Keratinocyte (primary cell): Measurements from ENCODE around the gene AHRR. TPM values are rescaled to one million over a fixed set of nuclear protein-coding genes. Genes with fewer than 3 reads are reported as not detected.

Experiments used
- DNase-seq: peaks from one replicate; pipeline ENCODE4 v3.0.0-alpha.2; 2011; ENCODE audit warnings: low read depth, missing footprints, low spot score
- FAIRE-seq: peaks from 2 replicates; lab custom pipeline; 2011; peaks lifted over from hg19 to GRCh38; lab: Jason Lieb, UNC
- H2AFZ ChIP-seq: 2 replicates; pipeline ENCODE4 v1.6.0; 2012; ENCODE audit warnings: low read length, control low read depth, inconsistent platforms; ENCODE audit not compliant: control insufficient read depth
- H3K27ac ChIP-seq: 2 replicates; pipeline ENCODE4 v1.5.1; 2011; ENCODE audit warnings: low read length; ENCODE audit not compliant: control insufficient read depth, insufficient read depth
- H3K27me3 ChIP-seq: 3 replicates; pipeline ENCODE4 v1.6.0; 2011; ENCODE audit warnings: low read length; ENCODE audit not compliant: control insufficient read depth, insufficient read depth; ENCODE audit errors: extremely low read depth
- H3K36me3 ChIP-seq, 2 experiments: 2 replicates in 1 of 2; 3 replicates in 1 of 2; pipeline ENCODE4 v1.5.1; 2011; ENCODE audit warnings: low read length in 2 of 2, mild to moderate bottlenecking in 1 of 2; ENCODE audit not compliant: control insufficient read depth in 2 of 2, insufficient read depth in 2 of 2; ENCODE audit errors: extremely low read depth in 1 of 2
- H3K4me1 ChIP-seq: 3 replicates; pipeline ENCODE4 v1.5.1; 2011; ENCODE audit warnings: low read length; ENCODE audit not compliant: control insufficient read depth, insufficient read depth; ENCODE audit errors: extremely low read depth
- H3K4me2 ChIP-seq: 3 replicates; pipeline ENCODE4 v1.6.0; 2011; ENCODE audit warnings: low read depth, low read length; ENCODE audit not compliant: control insufficient read depth, insufficient read depth; ENCODE audit errors: extremely low read depth
- H3K4me3 ChIP-seq, 3 experiments: fragments of 200-600 bp in 1 of 3; sonication (generic) in 1 of 3; 2 replicates in 2 of 3; 3 replicates in 1 of 3; pipeline ENCODE4 v1.5.1; 2011 to 2016; ENCODE audit warnings: low read length in 3 of 3, mild to moderate bottlenecking in 3 of 3, control low read depth in 2 of 3, inconsistent platforms in 1 of 3, low read depth in 1 of 3, mixed read lengths in 1 of 3, mixed run types in 1 of 3, moderate library complexity in 1 of 3; ENCODE audit not compliant: control insufficient read depth in 2 of 3, insufficient read depth in 2 of 3; ENCODE audit errors: extremely low read depth in 1 of 3
- H3K79me2 ChIP-seq: 2 replicates; pipeline ENCODE4 v1.6.0; 2012; ENCODE audit warnings: low read length; ENCODE audit not compliant: control insufficient read depth, insufficient read depth
- H3K9ac ChIP-seq: 3 replicates; pipeline ENCODE4 v1.6.0; 2011; ENCODE audit warnings: low read length; ENCODE audit not compliant: control insufficient read depth, insufficient read depth; ENCODE audit errors: extremely low read depth
- H3K9me1 ChIP-seq: 3 replicates; pipeline ENCODE4 v1.6.0; 2011; ENCODE audit warnings: low read length; ENCODE audit not compliant: control insufficient read depth, insufficient read depth; ENCODE audit errors: extremely low read depth
- H3K9me3 ChIP-seq: 2 replicates; pipeline ENCODE4 v1.5.1; 2012; ENCODE audit warnings: low read depth, low read length; ENCODE audit not compliant: control insufficient read depth
- H4K20me1 ChIP-seq: 3 replicates; pipeline ENCODE4 v1.6.0; 2011; ENCODE audit warnings: low read length; ENCODE audit not compliant: control insufficient read depth, insufficient read depth; ENCODE audit errors: extremely low read depth
- EZH2 ChIP-seq: IDR thresholded peaks from one replicate; pipeline ENCODE4 v1.6.1; 2012; ENCODE audit warnings: inconsistent platforms, mild to moderate bottlenecking, low read length, moderate library complexity
- dilution Hi-C: fragments of 300-500 bp; cut with MboI; formaldehyde crosslinking; loops from one replicate; pipeline ENCODE4 v1.7.0; 2020; ENCODE audit warnings: low sequenced_read_pairs; ENCODE audit not compliant: extremely low pct_ligation_motif_present
- polyA plus RNA-seq, 5 experiments: library from polyadenylated mRNA; depleted of rRNA in 3 of 5; stranded (reverse) in 3 of 5; stranded (forward) in 1 of 5; unstranded in 1 of 5; fragments of >200 nt; gene quantifications; 1 replicate in 1 of 5; 2 replicates in 3 of 5; 3 replicates in 1 of 5; pipeline versions ENCODE4 v1.2.1 to v1.2.3, GENCODE V29; 2011 to 2012; ENCODE audit warnings: missing spikeins in 2 of 5, low read depth in 1 of 5, low replicate concordance in 1 of 5
- TF ChIP-seq, protein P1 (sequence below), 3 experiments: IDR thresholded peaks in 1 of 3; conservative IDR thresholded peaks in 1 of 3; optimal IDR thresholded peaks in 1 of 3; 2 replicates in 2 of 3; 3 replicates in 1 of 3; pipeline versions ENCODE3 to v1.5.1; 2011; ENCODE audit warnings: low read length in 3 of 3, mild to moderate bottlenecking in 3 of 3, moderate library complexity in 2 of 3, control low read depth in 1 of 3, inconsistent platforms in 1 of 3; ENCODE audit not compliant: insufficient read depth in 2 of 3; ENCODE audit errors: extremely low read depth in 1 of 3

The AHRR gene
- polyA plus RNA-seq, 1 donor (not counting 4 experiments of a cell fraction or from before 2014, with no cell fraction given) = 0.24 TPM

DNA sequence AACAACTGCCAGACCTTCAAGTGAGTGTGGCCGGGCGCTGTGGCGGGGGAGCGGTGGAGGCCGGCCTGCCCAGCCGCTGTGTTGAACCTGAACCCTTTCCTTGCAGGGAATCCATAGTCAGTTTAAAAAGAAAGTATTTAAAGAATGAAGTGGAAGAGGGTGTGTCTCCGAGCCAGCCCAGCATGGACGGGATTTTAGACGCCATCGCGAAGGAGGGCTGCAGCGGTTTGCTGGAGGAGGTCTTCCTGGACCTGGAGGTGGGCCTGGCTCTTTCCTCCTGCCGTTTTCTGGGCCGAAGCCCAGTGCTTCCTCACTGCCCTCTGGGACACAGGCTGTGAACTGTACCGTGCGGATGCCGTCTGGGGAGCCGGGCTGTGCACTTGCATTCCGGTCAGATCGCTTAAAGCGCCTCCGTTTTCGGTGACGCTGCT, 140.6 kb downstream of the AHRR start:
- Histone ChIP-seq H2AFZ (no peak overlapping the region), H3K27ac (no peak overlapping the region), H3K4me3 (no peak overlapping the region), H3K9ac (no peak overlapping the region), H3K4me2 (no peak overlapping the region), H3K9me3 (no peaks in the 10 kb centered on the region), H4K20me1 (no peaks in the 10 kb centered on the region), H3K79me2 (peaks cover 15% of the 10 kb centered on the region), H3K9me1 (peaks cover 2% of the 10 kb centered on the region), H3K4me1 (peaks cover 23% of the 10 kb centered on the region), H3K36me3 (peaks cover 19 to 35% of the 10 kb centered on the region in 2 experiments), H3K27me3 (no peaks in the 10 kb centered on the region)
- DNase-seq (no peak), FAIRE-seq (no peak)
- dilution Hi-C loops = no loop called here
- no peak for TF ChIP-seq EZH2
- TF ChIP-seq, protein P1, sequence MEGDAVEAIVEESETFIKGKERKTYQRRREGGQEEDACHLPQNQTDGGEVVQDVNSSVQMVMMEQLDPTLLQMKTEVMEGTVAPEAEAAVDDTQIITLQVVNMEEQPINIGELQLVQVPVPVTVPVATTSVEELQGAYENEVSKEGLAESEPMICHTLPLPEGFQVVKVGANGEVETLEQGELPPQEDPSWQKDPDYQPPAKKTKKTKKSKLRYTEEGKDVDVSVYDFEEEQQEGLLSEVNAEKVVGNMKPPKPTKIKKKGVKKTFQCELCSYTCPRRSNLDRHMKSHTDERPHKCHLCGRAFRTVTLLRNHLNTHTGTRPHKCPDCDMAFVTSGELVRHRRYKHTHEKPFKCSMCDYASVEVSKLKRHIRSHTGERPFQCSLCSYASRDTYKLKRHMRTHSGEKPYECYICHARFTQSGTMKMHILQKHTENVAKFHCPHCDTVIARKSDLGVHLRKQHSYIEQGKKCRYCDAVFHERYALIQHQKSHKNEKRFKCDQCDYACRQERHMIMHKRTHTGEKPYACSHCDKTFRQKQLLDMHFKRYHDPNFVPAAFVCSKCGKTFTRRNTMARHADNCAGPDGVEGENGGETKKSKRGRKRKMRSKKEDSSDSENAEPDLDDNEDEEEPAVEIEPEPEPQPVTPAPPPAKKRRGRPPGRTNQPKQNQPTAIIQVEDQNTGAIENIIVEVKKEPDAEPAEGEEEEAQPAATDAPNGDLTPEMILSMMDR (optimal IDR thresholded peaks at IDR 0.05 in 1 of 3, IDR thresholded peaks at IDR 0.05 in 1 of 3, conservative IDR thresholded peaks at IDR 0.05 in 1 of 3; ENCODE audit: extremely low read depth in 1 of 3, insufficient read depth in 2 of 3, low read length in 3 of 3) = no peak

DNA sequence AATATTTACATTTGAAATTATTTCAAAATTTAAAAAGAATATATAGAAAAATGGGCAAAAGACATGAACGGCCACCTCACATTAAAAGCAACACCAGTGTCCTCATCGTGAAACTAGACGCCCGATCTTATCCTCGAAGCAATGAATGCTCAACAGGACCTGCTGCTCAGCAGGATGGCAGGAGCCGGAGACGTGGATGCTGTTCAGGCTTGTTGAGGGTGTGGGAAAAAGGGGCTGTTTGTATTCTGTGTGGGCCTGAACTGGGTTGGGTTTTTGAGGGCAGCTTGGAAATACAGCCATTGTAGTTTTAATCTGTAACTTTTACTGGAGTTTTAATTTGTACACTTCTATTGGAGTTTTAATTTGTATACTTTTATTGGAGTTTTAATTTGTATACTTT, 141.8 kb downstream of the AHRR start:
- Histone ChIP-seq H3K4me3 (no peak overlapping the region), H3K79me2 (peaks cover 7% of the 10 kb centered on the region), H2AFZ (no peak overlapping the region), H3K4me1 (peaks cover 20% of the 10 kb centered on the region), H3K9me3 (no peaks in the 10 kb centered on the region), H3K9me1 (peaks cover 2% of the 10 kb centered on the region), H3K27me3 (no peaks in the 10 kb centered on the region), H3K36me3 (peaks cover 13 to 28% of the 10 kb centered on the region in 2 experiments), H3K4me2 (no peak overlapping the region), H3K27ac (no peak overlapping the region), H3K9ac (no peak overlapping the region), H4K20me1 (no peaks in the 10 kb centered on the region)
- dilution Hi-C loops = no loop called here
- FAIRE-seq (no peak), DNase-seq (no peak)
- TF ChIP-seq EZH2 = no peak
- TF ChIP-seq, protein P1 (optimal IDR thresholded peaks at IDR 0.05 in 1 of 3, IDR thresholded peaks at IDR 0.05 in 1 of 3, conservative IDR thresholded peaks at IDR 0.05 in 1 of 3; ENCODE audit: extremely low read depth in 1 of 3, insufficient read depth in 2 of 3, low read length in 3 of 3) = no peak
